HepG2 (cell line): ENCODE measurements around the gene NSUN6. TPM values are rescaled to one million over a fixed set of nuclear protein-coding genes. Genes with fewer than 3 reads are reported as not detected.

Experiments used
- BRD4 ChIP-seq: sonication (generic); formaldehyde crosslinking; IDR thresholded peaks from 2 replicates; pipeline ENCODE4 v1.4.0; 2020; ENCODE audit warnings: missing genetic modification reagents
- DRAP1 ChIP-seq: IDR thresholded peaks from 2 replicates; pipeline ENCODE4 v1.6.1; 2016; ENCODE audit warnings: missing genetic modification reagents, missing compliant biosample characterization
- DZIP1 ChIP-seq: sonication (generic); formaldehyde crosslinking; IDR thresholded peaks from 2 replicates; pipeline ENCODE4 v1.5.0; 2020; ENCODE audit warnings: mild to moderate bottlenecking, missing genetic modification reagents
- HMGXB4 ChIP-seq, 2 experiments: sonication (generic) in 1 of 2; formaldehyde crosslinking in 1 of 2; IDR thresholded peaks; 2 replicates each; pipeline versions ENCODE4 v1.4.0 to v1.6.1; 2018 to 2020; ENCODE audit warnings: missing genetic modification reagents in 2 of 2, borderline replicate concordance in 1 of 2, low read depth in 1 of 2, mild to moderate bottlenecking in 1 of 2, missing biosample characterization in 1 of 2
- KDM2A ChIP-seq: sonication (generic); formaldehyde crosslinking; IDR thresholded peaks from 2 replicates; pipeline ENCODE4 v1.4.0; 2020; ENCODE audit warnings: low read depth, missing genetic modification reagents, borderline replicate concordance
- LCORL ChIP-seq, 2 experiments: fragments of 450-650 bp in 1 of 2; sonication (generic) in 1 of 2; formaldehyde crosslinking in 1 of 2; IDR thresholded peaks; 2 replicates each; pipeline versions ENCODE4 v1.5.0 to v1.6.1; 2017 to 2020; ENCODE audit warnings: antibody characterized with exemption in 1 of 2, missing genetic modification reagents in 1 of 2
- MATR3 ChIP-seq: sonication (generic); formaldehyde crosslinking; IDR thresholded peaks from 2 replicates; pipeline ENCODE4 v1.4.0; 2020; ENCODE audit warnings: missing genetic modification reagents
- RFX1 ChIP-seq: fragments of 450-650 bp; IDR thresholded peaks from 2 replicates; pipeline ENCODE4 v1.6.1; 2017
- RFX5 ChIP-seq: IDR thresholded peaks from 2 replicates; pipeline ENCODE4 v1.6.1; 2011; ENCODE audit warnings: low read depth, low read length, improper control_type of control experiment
- TAF1 ChIP-seq: sonication (generic); formaldehyde crosslinking; IDR thresholded peaks from 2 replicates; pipeline ENCODE4 v1.4.0; 2020; ENCODE audit warnings: missing genetic modification reagents
- TCF7 ChIP-seq: sonication (generic); IDR thresholded peaks from 2 replicates; pipeline ENCODE4 v1.6.1; 2016; ENCODE audit warnings: antibody characterized with exemption, low read depth
- ZBTB2 ChIP-seq: sonication (generic); formaldehyde crosslinking; IDR thresholded peaks from 2 replicates; pipeline ENCODE4 v1.8.0; 2022; ENCODE audit warnings: low read depth, missing genetic modification reagents
- ZBTB3 ChIP-seq: sonication (generic); formaldehyde crosslinking; IDR thresholded peaks from 2 replicates; pipeline ENCODE4 v1.4.0; 2020; ENCODE audit warnings: low read depth, mild to moderate bottlenecking, moderate library complexity, missing genetic modification reagents, borderline replicate concordance
- ZGPAT ChIP-seq: IDR thresholded peaks from 2 replicates; pipeline ENCODE4 v1.6.1; 2016; ENCODE audit warnings: mild to moderate bottlenecking
- ZNF292 ChIP-seq: sonication (generic); formaldehyde crosslinking; IDR thresholded peaks from 2 replicates; pipeline ENCODE4 v1.8.1; 2022; ENCODE audit warnings: mild to moderate bottlenecking, low read depth, missing genetic modification reagents, borderline replicate concordance
- ZNF800 ChIP-seq: sonication (generic); formaldehyde crosslinking; IDR thresholded peaks from 2 replicates; pipeline ENCODE4 v1.4.0; 2020; ENCODE audit warnings: missing genetic modification reagents
- polyA plus RNA-seq, 8 experiments: library from polyadenylated mRNA; depleted of rRNA in 3 of 8; stranded (reverse) in 7 of 8; unstranded in 1 of 8; fragments of >200 nt; fragmentation: Illumina TruSeq in 4 of 8; extraction: Trizol in 4 of 8; gene quantifications; 2 replicates each; pipeline versions ENCODE4 v1.2.1 to v1.2.3, GENCODE V29; 2011 to 2016; ENCODE audit warnings: low read depth in 4 of 8, missing spikeins in 1 of 8, mixed read lengths in 1 of 8; ENCODE audit not compliant: insufficient read depth in 1 of 8
- total RNA-seq, 5 experiments: library from RNA; depleted of rRNA; stranded (reverse); fragments of >200 nt; fragmentation: Illumina TruSeq; extraction: Trizol; gene quantifications; 2 replicates each; pipeline ENCODE4 v1.2.3, GENCODE V29; 2016; ENCODE audit warnings: low read depth in 1 of 5

Gene NSUN6
- total and polyA plus RNA-seq, 2 of the 13 experiments (the other 11 are each of a cell fraction or from before 2014, with no cell fraction given), result 17.2 to 19.3 TPM

GRCh38 chr10:18659125-18659818 lies 7.9 kb upstream of the NSUN6 start, which contains the start of gene ARL5B (continued):
- TF ChIP-seq ZBTB2 (CRISPR knock-in tag) (peak; percentile 73), ZGPAT (peak; percentile 85), TAF1 (peak; percentile 78), TCF7 (0 out of 2 replicates have a peak, but pooled peaks have one; percentile 15), MATR3 (CRISPR knock-in tag) (no peak), BRD4 (CRISPR knock-in tag) (peak; percentile 70), ZNF800 (CRISPR knock-in tag) (no peak), RFX1 (no peak), KDM2A (CRISPR knock-in tag) (peak; percentile 76), RFX5 (no peak), ZNF292 (no peak), LCORL (IDR thresholded peaks at IDR 0.05) (no peak), LCORL (CRISPR knock-in tag; IDR thresholded peaks at IDR 0.05) (no peak; the same call in 1 of the 2 replicates), ZBTB3 (no peak), DZIP1 (no peak), DRAP1 (CRISPR knock-in tag) (peak; percentile 76), HMGXB4 (CRISPR knock-in tag; IDR thresholded peaks at IDR 0.05; ENCODE audit: borderline replicate concordance in 1 of 2, low read depth in 1 of 2) (peak in 1 of 2 experiments; percentile 80; a peak in 3 of 4 replicates)
